GM23338 (cell line): ENCODE measurements around the gene RAB6A.
"Not testable (repeated sequence)": the region's sequence is repeated elsewhere in the genome, so short reads cannot be mapped to it uniquely, and the experiment has no call there.

Experiments used
- CREB1 ChIP-seq: fragments of 250-450 bp; sonication (Bioruptor Pico); IDR thresholded peaks from 2 replicates; pipeline ENCODE4 v1.5.0; 2020; ENCODE audit warnings: low read depth, mild to moderate bottlenecking, moderate library complexity
- CTCF ChIP-seq, 2 experiments: fragments of 200-600 bp in 1 of 2; sonication (generic) in 1 of 2; conservative IDR thresholded peaks; 2 replicates each; pipeline versions ENCODE4 v1.5.1 to v1.6.1; 2016 to 2017; ENCODE audit warnings: antibody characterized with exemption in 2 of 2, low read depth in 2 of 2, mild to moderate bottlenecking in 2 of 2, moderate library complexity in 1 of 2
- ETS1 ChIP-seq: IDR thresholded peaks from 2 replicates; pipeline ENCODE4 v1.6.1; 2016; ENCODE audit warnings: antibody characterized with exemption
- EZH2 ChIP-seq: fragments of 200-600 bp; sonication (generic); IDR thresholded peaks from one replicate; pipeline ENCODE4 v1.8.0; 2017; ENCODE audit warnings: antibody characterized with exemption, mild to moderate bottlenecking, low read depth; ENCODE audit not compliant: unreplicated experiment
- EZH2phosphoT487 ChIP-seq: fragments of 200-600 bp; sonication (generic); IDR thresholded peaks from one replicate; pipeline ENCODE4 v1.8.1; 2018; ENCODE audit warnings: antibody characterized with exemption; ENCODE audit not compliant: unreplicated experiment
- NANOG ChIP-seq: IDR thresholded peaks from 2 replicates; pipeline ENCODE4 v1.6.1; 2016; ENCODE audit warnings: antibody characterized with exemption, borderline replicate concordance
- POLR2AphosphoS5 ChIP-seq: IDR thresholded peaks from 2 replicates; pipeline ENCODE4 v1.6.1; 2016; ENCODE audit warnings: antibody characterized with exemption, low read depth
- REST ChIP-seq: IDR thresholded peaks from one replicate; pipeline ENCODE4 v1.6.1; 2018; ENCODE audit warnings: antibody characterized with exemption; ENCODE audit not compliant: unreplicated experiment
- STAT1 ChIP-seq: IDR thresholded peaks from one replicate; pipeline ENCODE4 v1.6.1; 2016; ENCODE audit warnings: antibody characterized with exemption; ENCODE audit not compliant: unreplicated experiment

GRCh38 chr11:73735959-73736358, 24.9 kb downstream of the RAB6A start:
- not testable (repeated sequence) for TF ChIP-seq EZH2; CTCF (conservative IDR thresholded peaks at IDR 0.05; ENCODE audit: low read depth in 2 of 2); CREB1 (CRISPR knock-in tag); ETS1; POLR2AphosphoS5; EZH2phosphoT487; REST; NANOG; STAT1
